GM03348 (cell line): Measurements from ENCODE around the gene CASZ1.

Experiments used
- DNase-seq: peaks from one replicate; pipeline ENCODE4 v3.0.0; 2012; ENCODE audit warnings: low spot score

CASZ1 gene

DNA sequence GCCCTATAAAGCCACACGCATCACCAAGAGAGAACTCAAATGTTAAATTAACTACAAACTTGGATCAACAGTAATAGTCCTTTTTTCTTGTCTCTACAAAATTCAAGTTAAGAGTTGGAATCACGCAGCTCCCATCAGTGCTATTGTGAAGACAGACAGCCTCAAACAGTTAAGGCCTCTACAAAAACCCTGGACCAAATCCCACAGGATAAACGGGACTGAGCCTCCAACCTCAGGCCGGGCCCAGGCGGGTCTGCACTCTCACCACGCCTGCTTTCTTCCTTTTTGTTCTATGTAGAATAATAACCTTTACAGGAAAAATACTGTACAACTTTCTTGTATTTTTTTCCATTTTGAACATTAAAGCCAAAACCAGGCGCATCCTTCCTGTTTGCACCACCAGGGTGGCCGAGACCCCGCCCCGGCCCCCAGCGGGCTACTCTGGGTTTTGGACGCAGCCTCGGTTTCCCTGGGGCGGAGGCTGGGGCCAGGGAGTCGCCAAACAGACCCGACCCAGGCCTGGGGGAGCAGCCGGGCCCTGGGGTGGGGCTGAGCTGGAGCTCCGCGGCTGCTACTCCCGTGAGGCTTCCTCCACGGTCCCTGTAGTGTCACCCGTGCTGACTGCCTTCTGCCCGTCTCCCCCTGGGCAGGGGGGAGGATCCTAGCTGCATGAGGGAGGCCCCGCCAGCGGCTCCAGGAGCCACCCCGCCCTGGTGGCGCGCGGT, 158.4 kb downstream of the CASZ1 start:
- DNase-seq = no peak

DNA sequence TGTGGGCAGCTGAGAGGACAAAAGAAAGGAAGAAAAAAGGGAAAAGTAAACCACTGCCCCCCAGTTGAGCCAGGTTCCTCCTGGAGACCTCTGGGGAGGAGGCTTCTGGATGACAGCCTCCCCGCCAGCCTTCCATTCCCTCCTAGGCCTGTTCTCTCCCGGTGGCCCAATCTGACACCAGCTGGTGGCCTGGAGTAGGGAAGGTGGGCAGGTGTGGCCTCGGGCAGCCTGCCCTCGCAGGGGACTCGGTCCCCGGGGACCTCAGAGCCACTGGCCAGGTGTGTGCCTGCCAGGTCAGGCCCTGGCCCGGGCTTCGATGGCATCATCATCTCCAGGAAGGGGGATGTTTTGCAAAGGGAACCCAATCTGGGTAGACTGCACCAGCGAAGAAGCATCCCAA, 159.0 kb downstream of the CASZ1 start:
- no peak for DNase-seq

DNA sequence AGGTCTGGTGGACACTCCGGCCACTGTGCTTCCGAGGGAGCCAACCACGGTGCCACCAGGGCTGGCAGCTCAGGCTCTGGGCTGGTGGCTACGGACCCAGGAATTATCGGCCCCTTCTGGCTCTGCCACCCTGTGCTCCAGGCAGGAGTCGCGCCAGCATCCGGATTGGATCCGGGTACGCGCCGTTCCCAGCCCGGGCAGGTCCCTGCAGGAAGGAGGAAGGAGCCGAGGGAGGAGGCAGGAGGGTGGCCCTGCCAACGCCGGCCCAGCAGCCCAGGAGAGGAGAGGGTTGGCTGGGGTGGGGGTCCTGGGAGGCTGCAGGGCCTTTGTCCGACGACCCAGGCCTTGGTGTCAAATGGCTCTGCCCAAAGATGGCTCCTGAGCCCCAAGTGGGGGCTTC, 160.5 kb downstream of the CASZ1 start:
- DNase-seq = no peak

DNA sequence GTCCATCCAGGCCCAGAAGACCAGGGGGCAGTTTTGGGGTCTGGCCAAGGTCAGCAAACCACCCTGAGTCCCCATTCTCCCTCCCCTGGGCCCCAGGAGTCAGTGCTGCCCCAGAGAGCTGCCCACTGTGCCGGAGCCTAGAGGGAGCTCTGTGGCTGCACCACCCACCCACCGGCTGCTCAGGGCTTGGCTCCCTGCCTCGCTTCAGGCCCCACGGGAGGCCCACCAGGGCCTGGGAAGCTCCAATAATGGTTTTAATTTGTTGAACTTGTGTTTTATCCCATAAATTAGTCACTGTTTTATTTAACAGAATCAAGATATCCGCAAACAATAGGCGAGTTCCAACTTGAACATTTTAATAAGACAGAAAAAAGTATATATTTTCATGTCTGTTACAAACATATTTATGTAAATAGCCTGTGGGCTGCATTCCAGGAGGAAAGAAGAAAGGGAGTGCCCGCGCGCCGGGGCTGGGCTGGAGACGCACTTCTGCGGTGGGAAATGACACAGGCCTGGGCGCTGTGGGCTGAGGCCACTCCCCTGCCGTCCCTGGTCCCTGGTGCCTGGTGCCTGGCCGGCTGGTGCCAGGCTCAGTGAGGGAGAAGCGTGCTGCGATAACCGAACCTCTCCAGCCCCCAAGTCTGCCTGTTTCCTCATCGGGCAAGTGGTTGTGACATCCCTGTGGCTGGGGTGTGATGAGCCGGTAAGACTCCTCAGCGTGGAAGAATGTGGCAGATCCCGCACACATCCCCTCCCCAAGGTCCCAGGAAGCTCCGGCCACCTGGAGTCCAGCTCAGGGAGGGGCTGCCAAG, 161.2 kb downstream of the CASZ1 start:
- DNase-seq = peak; percentile 86

DNA sequence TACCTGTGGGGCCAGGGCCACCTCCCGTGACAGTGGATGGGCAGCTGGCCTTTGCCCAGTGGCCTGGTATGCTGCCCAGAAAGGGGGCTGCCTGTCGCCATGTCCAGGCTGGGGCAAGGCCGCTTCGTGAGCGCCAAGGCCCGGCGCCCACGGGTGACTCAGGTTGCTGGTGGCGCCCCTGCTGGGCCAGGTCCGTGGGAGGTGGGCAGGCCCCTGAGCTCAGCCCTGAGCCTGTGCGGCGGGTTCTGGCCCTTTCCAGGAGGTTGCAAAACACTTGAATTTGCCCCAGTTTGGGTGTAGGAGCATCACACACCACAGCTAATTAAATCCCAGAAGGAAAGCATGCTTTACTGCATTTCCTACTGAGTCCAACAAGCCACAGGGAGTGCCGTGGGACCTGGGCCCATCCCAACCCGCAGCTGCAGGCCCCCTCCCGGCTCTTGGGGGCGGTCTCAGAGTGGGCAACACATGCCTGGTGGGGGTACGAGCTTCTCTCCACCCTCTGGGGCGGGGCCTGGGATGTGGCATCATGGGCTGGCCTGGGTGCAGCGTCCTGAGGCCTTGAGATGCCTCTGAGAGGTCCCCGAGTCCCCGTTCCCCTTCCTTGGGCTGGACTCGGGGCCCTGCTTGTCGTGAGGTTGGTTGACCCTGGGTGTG, 161.9 kb downstream of the CASZ1 start:
- DNase-seq = peak; percentile 83

DNA sequence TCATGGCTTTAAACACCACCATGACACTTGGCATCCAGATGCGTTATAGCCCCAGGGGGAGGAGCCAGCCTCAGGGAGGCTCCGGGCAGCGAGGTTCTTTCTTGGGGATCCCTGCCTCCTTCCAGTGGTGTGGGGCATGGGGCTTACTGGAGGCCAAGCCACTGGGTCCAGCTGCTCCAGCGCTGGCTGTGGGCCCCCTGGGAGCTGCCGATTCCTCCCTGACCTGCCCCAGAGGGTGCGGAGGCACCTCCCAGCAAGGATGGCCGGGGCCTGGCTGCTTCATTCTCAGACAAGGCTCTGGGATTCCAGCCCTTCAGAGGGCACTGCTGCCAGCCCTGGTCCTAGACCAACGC, 162.4 kb downstream of the CASZ1 start:
- no peak for DNase-seq

DNA sequence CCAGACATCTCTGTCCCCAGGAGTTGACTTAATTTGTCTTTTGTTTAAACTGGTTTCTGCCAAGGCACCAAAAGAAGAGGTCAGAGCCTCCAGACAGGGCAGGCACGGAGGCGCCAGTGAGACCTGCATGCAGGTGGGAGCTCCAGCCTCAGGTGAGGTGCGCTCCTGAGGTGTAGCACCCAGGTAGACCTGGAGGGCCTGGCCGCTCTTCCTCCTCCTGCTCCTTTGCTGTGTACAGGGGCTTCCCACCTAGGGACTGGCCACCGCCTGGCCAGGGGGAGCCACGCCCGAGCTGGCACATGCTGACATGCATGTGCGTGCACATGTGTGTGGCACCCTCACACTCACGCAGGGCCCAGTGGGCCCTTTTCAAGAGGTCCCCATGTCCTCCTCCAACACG, 163.0 kb downstream of the CASZ1 start:
- DNase-seq = no peak

DNA sequence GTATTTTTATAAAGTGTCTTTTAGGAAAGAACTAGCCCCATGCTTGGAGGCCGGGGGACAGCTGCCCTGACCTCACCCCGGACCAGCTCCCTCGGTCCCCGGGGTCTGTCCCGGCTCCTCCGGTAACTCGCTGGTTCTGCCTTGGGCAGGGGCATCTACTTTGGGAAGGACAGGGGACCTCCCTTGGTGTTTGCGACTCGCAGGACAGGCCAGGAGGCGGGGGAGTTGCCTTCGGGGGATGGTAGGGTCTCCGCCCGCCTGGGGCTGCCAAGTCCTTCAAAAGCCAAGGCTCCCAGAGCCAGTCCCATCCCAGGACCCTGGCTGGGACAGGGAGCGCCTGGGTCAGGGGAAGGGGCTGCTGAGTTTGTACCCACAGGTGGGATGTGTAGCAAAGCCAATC, 163.8 kb downstream of the CASZ1 start:
- DNase-seq = no peak

DNA sequence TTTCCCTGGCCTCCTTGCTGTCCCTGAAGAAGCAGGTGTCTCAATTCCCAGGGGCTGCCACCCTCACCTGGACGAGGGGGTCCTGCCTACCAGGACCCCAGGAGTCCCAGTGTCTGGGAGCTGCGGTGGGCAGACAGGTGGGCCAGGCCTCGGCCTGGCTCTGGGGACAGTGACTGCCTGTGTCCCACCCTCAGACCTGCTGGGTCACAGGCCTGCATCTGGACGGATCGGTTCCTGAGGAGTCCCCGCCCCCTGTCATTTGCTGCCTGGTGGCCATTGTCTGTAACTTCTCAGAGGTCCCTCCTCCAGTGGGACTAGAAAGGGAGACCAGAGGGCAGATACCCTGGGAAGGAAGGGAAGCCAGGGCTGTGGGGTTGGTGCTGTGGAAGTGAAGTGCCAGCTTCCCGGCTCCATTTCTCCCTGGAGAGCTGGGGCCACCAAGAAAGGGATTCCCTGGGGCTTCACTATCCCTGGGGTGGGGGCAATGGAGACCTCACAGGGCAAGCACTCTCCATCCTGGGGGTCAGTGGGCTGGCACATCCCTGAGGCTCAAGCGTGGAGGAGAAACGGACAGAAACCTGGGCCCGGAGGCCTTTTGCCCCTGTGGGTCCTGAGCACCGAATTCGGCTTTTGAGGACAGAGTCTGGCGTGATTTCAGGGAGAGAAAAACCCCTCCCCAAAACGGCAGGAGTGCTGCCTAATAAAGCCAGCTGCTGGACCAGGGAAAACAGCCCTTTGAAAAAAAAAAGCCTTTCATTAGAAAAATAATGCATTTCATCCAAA, 164.4 kb downstream of the CASZ1 start:
- no peak for DNase-seq

DNA sequence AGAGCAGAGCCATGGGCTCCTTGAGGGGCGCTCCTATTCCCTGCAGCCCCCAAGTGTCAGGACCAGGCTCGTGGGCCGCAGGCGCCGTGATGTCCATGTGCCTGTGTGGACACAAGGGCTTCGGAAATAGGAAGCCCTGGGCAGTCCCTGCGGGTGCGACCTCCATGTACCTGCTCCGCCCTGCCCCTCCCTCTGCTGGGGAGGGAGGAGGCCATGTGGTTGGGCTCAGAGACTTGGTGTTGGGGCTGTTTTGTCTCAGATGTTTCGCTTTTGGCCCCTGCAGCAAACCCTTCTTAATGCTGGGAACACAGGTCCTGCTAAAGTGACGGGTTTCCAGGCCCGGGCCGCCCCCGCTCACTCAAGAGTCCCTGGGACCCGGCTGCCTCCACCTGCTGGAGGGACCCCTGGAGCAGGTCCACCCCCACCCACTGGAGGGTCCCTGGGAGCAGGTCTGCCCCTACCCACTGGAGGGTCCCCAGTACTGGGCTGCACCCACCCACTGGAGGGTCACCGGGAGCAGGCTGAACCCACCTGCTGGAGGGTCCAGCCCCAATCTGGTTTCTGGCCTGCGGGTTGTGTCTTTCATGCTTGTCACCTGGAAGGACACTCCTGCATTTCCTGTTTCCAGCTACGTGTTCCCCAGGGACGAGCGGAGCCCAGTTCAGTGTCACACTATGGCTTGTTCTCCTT, 165.2 kb downstream of the CASZ1 start:
- DNase-seq = no peak

DNA sequence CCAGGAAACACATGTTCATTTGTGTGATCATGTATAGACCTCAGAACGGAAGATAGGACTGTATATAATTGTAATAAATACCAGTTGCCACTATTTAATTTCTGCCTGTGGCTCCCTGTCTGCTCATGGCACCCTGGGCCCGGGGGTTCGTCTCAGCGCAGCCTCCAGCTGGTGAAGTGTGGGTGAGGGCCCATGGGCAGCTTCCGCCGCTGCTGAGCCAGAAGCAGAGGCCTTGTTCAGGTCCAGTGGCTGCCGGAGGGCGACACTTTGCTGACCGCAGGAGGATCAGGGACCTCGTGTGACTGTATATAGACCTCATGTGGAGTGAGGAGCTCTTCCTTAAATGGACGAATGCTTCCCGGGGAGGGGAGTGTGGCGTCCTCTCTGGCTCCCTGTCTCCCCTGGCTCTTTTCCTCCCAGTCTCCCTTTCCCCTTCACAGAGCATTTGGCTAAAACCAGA, 165.8 kb downstream of the CASZ1 start:
- no peak for DNase-seq

DNA sequence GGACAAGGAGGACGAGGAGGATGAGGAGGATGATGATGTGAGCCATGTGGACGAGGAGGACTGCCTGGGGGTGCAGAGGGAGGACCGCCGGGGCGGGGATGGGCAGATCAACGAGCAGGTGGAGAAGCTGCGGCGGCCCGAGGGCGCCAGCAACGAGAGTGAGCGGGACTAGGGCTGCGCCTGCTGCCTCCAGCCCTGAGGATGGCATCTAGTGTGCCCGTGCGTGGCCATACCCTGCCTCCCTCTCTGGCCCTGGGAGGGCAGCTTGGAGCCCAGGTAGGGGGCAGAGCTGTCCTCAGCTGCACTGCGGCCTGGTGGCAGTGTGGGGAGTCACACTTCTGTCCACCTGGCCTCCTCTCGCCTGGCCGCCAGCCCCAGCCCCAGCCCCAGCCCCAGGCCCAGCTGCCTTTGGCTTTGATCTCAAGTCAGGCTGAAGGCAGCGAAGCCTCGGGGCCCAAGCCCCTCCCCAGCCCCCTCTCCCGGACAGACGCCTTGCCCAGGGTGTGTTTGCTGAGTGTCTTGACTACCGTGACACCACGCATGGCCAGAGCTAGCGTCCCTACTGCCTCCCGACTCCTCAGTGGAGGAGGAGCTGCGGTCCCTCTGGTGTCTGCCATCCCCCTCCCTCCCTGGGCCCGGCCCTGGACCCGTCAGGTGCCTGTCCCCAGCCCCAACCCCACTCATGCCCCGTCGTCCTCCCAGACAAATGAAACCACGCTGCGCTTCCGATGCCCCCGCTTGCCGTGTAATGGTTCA, 166.5 kb downstream of the CASZ1 start:
- DNase-seq = no peak

DNA sequence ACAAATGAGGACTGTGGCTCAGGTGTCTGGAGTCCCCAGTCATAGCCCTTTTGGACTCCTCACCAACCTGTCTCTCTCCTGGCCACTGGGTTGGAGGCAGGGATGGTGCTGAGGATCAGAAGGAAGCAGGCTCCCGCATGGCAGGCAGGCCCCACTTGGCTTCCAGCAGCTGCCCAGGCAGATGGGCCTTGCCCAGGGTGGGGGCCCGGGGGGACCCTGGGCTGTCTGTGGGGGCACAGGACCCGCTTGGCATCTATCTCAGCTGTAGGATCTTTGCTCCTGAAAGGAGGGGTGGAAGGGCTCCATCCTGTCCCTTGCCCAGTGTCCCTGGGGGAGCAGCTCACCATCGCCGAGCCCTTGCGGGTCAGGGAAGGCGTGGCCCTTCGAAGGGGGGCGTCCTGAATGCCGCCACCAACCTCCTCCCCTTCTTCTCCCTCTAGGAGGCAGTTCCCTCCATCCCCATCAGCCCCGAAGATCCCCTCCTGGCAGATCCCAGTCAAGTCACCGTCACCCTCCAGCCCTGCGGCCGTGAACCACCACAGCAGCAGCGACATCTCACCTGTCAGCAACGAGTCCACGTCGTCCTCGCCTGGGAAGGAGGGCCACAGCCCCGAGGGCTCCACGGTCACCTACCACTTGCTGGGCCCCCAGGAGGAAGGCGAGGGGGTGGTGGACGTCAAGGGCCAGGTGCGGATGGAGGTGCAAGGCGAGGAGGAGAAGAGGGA, 167.2 kb downstream of the CASZ1 start:
- no peak for DNase-seq

DNA sequence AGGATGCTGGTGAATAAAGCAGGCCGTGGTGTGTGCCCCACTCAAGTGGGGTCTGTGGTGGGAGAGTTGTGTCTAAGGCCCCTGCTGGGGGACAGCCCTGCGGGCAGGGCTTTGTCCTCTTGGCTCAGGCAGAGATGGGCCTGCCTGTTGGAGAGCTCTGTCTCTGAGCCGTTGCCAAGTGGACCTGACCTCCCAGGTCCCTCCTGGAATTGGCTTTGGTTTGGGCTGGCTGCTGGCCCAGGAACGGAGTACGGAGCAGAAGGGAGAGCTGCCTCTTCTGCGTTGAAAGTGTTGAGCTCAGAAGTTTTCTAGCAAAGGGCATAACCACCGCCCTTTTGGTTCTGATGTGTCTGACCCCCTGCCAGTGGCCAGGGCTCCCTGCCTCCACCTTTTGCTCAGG, 167.8 kb downstream of the CASZ1 start:
- no peak for DNase-seq

DNA sequence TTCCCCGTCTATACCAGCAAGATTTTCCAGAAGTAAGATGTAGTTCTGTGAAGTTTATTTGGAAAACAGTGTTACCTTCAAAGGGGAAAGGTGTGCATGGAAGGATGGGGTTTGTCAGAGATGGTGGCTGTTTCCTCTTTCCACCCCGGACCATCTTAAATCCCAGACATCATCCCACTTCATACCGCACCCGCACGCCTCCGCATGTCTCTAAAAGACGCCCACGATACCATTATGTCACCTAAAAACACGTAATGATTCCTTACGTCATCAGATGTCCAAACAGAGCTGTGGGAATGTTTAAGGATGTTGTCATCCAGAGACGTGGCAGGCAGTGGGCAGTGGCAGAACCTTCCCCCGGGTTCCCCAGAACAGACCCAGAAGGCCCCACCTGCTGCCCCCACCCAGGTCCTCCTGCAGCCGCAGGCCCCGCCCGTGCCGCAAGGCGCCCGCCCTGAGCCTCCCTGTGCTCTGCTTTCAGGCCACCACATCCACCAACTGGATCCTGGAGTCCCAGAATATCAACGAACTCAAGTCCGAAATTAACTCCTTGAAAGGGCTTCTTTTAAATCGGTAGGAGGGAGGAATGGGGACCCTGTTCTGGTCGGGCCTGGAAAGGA, 169.5 kb downstream of the CASZ1 start:
- DNase-seq = no peak

DNA sequence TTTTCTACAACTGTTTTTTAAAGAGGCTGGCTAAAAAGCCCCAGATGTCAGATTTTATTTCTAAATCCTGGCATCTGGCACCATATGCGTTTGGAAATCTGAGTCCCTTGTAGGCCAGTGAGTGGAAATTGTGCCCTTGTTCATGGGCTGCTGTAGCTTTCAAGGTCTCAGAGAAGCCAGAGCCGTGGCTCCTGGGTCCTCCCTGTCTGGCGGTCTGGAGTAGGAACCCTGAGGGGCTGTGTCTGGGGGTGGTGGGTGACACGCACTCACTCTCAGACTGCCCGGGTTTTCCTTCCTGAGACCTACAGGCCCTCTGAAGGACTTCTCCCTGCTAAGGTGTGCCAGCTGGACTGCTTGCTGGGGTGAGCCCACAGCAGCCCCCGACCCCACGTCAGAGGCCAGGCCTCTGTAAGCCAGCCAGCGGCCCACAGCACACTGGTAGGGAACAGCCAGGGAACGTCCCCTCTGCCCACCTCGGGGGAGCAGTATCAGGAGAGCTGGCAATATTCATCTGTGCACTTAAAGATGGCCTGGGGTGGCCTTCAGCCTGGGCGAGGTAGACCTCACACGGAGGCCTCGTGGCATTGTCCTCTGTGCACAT, 170.2 kb downstream of the CASZ1 start:
- DNase-seq = no peak

DNA sequence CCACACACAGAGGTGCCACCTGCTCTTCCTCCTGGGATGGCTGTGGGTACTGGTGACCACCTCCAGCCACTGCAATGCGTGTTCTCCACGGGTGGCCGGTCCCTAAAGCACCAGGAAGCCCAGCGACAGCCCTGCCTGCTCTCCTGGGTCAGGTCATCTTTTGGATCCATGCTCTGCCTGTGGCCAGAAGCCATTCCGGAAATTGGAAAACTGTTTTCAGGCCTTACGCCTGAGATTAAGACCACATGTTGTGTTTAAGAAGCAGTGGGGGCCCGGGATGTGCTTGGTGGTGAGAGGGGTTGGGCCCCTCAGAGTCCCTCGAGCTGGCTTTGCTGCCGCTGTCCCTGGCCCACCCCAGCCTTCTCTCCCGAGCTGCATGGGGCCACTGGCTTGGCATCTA, 170.9 kb downstream of the CASZ1 start:
- DNase-seq = no peak

DNA sequence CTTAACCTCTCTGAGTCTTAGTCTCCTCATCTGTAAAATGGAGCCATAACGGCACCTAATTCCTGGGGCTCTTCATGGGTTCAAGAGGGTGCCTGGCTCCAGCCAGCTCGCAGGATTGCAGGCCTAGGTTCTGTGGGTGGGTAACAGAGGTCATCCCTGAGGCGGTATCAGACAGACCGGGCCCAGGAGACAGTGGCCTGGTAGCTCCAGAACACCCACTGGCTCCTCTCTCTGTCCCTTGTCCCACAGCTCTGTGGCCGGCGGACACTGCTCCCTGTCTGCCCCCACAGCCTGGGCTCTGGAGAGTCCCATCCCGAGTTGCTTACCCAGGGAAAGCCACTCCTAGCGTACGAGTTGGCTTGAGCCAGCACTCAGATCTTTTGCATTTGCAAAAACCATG, 171.4 kb downstream of the CASZ1 start:
- DNase-seq = no peak

DNA sequence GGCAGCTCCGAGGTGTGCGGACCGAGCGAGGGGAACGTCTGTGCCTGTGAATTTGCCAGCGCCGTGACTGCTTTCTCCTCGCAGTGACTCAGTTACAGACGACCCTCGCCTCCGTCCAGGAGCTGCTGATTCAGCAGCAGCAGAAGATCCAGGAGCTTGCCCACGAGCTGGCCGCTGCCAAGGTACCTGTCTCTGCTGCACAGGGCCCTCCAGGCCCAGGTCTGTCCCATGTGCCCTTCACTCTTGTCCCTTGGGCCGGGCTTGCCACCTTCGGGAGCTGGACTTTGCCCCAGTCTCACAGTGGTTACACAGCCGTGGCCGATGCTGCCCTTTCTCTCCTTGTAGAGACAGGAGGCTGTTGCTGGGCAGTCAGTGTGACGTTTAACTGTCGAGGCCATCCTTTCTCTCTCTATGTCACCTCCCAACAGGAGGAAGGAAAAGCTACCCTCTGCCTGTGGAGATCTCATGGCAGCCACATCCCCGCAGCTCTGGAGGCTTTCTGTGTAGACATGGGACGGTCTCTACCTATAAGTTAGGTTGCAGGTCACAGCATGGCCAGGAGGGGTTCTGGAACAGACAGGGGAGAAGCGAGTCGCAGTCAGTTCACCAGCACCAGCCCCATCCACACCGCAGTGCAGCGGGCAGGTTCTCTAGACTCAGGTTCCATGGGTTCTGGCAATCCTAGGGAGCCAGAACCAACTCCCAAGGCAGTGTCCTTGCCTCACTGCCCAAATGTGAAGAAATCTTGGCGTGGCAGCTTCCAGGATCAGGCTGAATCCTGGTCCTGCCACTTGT, 172.0 kb downstream of the CASZ1 start:
- no peak for DNase-seq
